Activated B cell treated with CpG ODN at 0.5 μM for 24 hours (primary cell): Measurements from ENCODE around the gene CRKL. TPM values are rescaled to one million over a fixed set of nuclear protein-coding genes. Genes with fewer than 3 reads are reported as not detected.
"Not testable (repeated sequence)": the region's sequence is repeated elsewhere in the genome, so short reads cannot be mapped to it uniquely, and the experiment has no call there.

ENCODE experiments used
- ATAC-seq: fragments of 200-7000 bp; cut with Tn5 transposase; one replicate; pipeline ENCODE4 v1.10.0; 2021; ENCODE audit warnings: low read depth, mild to moderate bottlenecking, moderate library complexity
- CTCF ChIA-PET: fragments of 350-600 bp; sonication (Branson Sonifier 250); formaldehyde crosslinking; loops from one replicate; lab custom pipeline; 2021; ENCODE audit warnings: antibody characterized with exemption; lab: Charles Lee
- POLR2A ChIA-PET: fragments of 350-600 bp; sonication (Branson Sonifier 250); formaldehyde crosslinking; loops from one replicate; lab custom pipeline; 2021; ENCODE audit warnings: antibody characterized with exemption; lab: Charles Lee
- DNase-seq: peaks from one replicate; pipeline ENCODE4 v3.0.0; 2022
- H3K27ac Mint-ChIP-seq: one replicate; pipeline ENCODE4 v1.8.0; 2020; ENCODE audit warnings: mixed read lengths
- H3K27me3 Mint-ChIP-seq: one replicate; pipeline ENCODE4 v1.8.0; 2021; ENCODE audit warnings: mixed read lengths
- H3K36me3 Mint-ChIP-seq: one replicate; pipeline ENCODE4 v1.8.0; 2021; ENCODE audit warnings: low read depth, mixed read lengths
- H3K4me1 Mint-ChIP-seq: one replicate; pipeline ENCODE4 v1.8.0; 2021; ENCODE audit warnings: mixed read lengths
- H3K4me3 Mint-ChIP-seq: one replicate; pipeline ENCODE4 v1.8.0; 2020; ENCODE audit warnings: mild to moderate bottlenecking, mixed read lengths
- H3K9me3 Mint-ChIP-seq: one replicate; pipeline ENCODE4 v1.8.0; 2020; ENCODE audit warnings: mixed read lengths
- CTCF ChIP-seq: fragments of 200-600 bp; IDR thresholded peaks from one replicate; pipeline ENCODE4 v1.8.0; 2022; ENCODE audit warnings: antibody characterized with exemption, mild to moderate bottlenecking
- intact Hi-C: fragments of 100-400 bp; cut with micrococcal nuclease; formaldehyde crosslinking; loops from one replicate; pipeline ENCODE4 v1.15.1; 2024
- total RNA-seq: library from RNA; stranded (reverse); gene quantifications from 2 replicates; pipeline ENCODE4 v1.2.3, GENCODE V29; 2022

The CRKL gene
- total RNA-seq, 1 donor from 2014 or later = 55.7 TPM

GRCh38 chr22:20889904-20890540 lies 27.2 kb upstream of the CRKL start:
- POLR2A ChIA-PET = no interaction called here
- H3K9me3 Mint-ChIP-seq = no peaks in the 10 kb centered on the region
- no peak overlapping the region for H3K27ac Mint-ChIP-seq
- peaks cover 2% of the 10 kb centered on the region for H3K27me3 Mint-ChIP-seq
- no peak for TF ChIP-seq CTCF
- no peak overlapping the region for H3K4me3 Mint-ChIP-seq
- intact Hi-C loops = loop anchor here (10.0 kb wide), 1 partner anchor 65 kb away; no protein-coding TSS in a partner anchor
- DNase-seq = no peak
- no peaks in the 10 kb centered on the region for H3K4me1 Mint-ChIP-seq
- no peak for ATAC-seq
- CTCF ChIA-PET = no interaction called here
- peaks cover 36% of the 10 kb centered on the region for H3K36me3 Mint-ChIP-seq

- no peak overlapping the region for H3K4me3 Mint-ChIP-seq
- CTCF ChIA-PET = no interaction called here
- H3K9me3 Mint-ChIP-seq = no peaks in the 10 kb centered on the region
- POLR2A ChIA-PET = no interaction called here
- intact Hi-C loops = no loop called here
- H3K36me3 Mint-ChIP-seq = peaks cover 28% of the 10 kb centered on the region
- no peak for ATAC-seq
- DNase-seq = no peak
- no peak for TF ChIP-seq CTCF
- no peak overlapping the region for H3K27ac Mint-ChIP-seq
- H3K4me1 Mint-ChIP-seq = no peaks in the 10 kb centered on the region
- H3K27me3 Mint-ChIP-seq = peaks cover 2% of the 10 kb centered on the region
Measured at GRCh38 chr22:20890975-20891374, 26.2 kb upstream of the CRKL start.

- H3K4me3 Mint-ChIP-seq, H3K9me3 Mint-ChIP-seq, H3K4me1 Mint-ChIP-seq, ATAC-seq, H3K27ac Mint-ChIP-seq, intact Hi-C loops, CTCF ChIA-PET, H3K36me3 Mint-ChIP-seq, H3K27me3 Mint-ChIP-seq, DNase-seq: not testable (repeated sequence)
- POLR2A ChIA-PET = interaction anchor here (0.6 to 0.7 kb wide), 2 partner anchors 17 to 19 kb away, joined by 5 to 7 read pairs; no protein-coding TSS in a partner anchor
Measured at GRCh38 chr22:20897737-20898136, 19.5 kb upstream of the CRKL start.

- Mint-ChIP-seq H3K36me3 (no peaks in the 10 kb centered on the region), H3K4me3 (no peak overlapping the region), H3K9me3 (no peaks in the 10 kb centered on the region), H3K27me3 (no peaks in the 10 kb centered on the region), H3K4me1 (no peaks in the 10 kb centered on the region), H3K27ac (no peak overlapping the region)
- no peak for DNase-seq
- no peak for ATAC-seq
- CTCF ChIA-PET = no interaction called here
- POLR2A ChIA-PET = no interaction called here
- intact Hi-C loops = no loop called here
- no peak for TF ChIP-seq CTCF
Measured at GRCh38 chr22:20899827-20900423, 17.3 kb upstream of the CRKL start.

- H3K4me3 Mint-ChIP-seq, H3K36me3 Mint-ChIP-seq, H3K9me3 Mint-ChIP-seq, H3K4me1 Mint-ChIP-seq, H3K27me3 Mint-ChIP-seq, DNase-seq, H3K27ac Mint-ChIP-seq, POLR2A ChIA-PET, ATAC-seq, CTCF ChIA-PET, intact Hi-C loops: not testable (repeated sequence)
Measured at GRCh38 chr22:20901093-20902033, 15.8 kb upstream of the CRKL start.

- H3K4me3 Mint-ChIP-seq = no peak overlapping the region
- no peak for TF ChIP-seq CTCF
- POLR2A ChIA-PET = no interaction called here
- no peaks in the 10 kb centered on the region for H3K9me3 Mint-ChIP-seq
- H3K4me1 Mint-ChIP-seq = no peaks in the 10 kb centered on the region
- intact Hi-C loops = no loop called here
- H3K27ac Mint-ChIP-seq = no peak overlapping the region
- peaks cover 3% of the 10 kb centered on the region for H3K27me3 Mint-ChIP-seq
- no peaks in the 10 kb centered on the region for H3K36me3 Mint-ChIP-seq
- ATAC-seq (no peak), DNase-seq (no peak)
- CTCF ChIA-PET = no interaction called here
Measured at GRCh38 chr22:20903093-20903492, 14.1 kb upstream of the CRKL start.
